ENCODE results near the gene CYP1B1. TPM values are rescaled to one million over a fixed set of nuclear protein-coding genes. Genes with fewer than 3 reads are reported as not detected.

CYP1B1 gene
- total and polyA plus RNA-seq, 2 of the 4 experiments (the other 2 are of a cell fraction), result 0.65 to 1.1 TPM

- BruUV-seq (replicated peaks), result no TSS peak
Measured at GRCh38 chr2:38121481-38121880, 45.5 kb upstream of the CYP1B1 start.

More at GRCh38 chr2:38121481-38121880, 45.5 kb upstream of the CYP1B1 start:
- Histone ChIP-seq H3K4ac (ENCODE audit: low read depth, low read length) (no peak overlapping the region), H3K9ac (ENCODE audit: low read depth, low read length) (no peak overlapping the region), H2BK20ac (ENCODE audit: low read depth, low read length) (no peak overlapping the region), H3K27me3 (ENCODE audit: control insufficient read depth, insufficient read depth, low read length) (peaks cover 15% of the 10 kb centered on the region; the same call in 1 of the 2 replicates), H3K9me1 (ENCODE audit: insufficient read depth, low read length) (no peaks in the 10 kb centered on the region), H2AFZ (replicated peaks; ENCODE audit: low read length, poor library complexity) (no peak overlapping the region), H4K91ac (ENCODE audit: insufficient read depth, low read depth, low read length) (no peak overlapping the region), H3K36me3 (ENCODE audit: control insufficient read depth, insufficient read depth, low read length) (no peaks in the 10 kb centered on the region), H3K18ac (ENCODE audit: low read depth, low read length) (no peak overlapping the region), H3K79me1 (ENCODE audit: low read depth in 1 of 2, low read length in 2 of 2) (no peaks in the 10 kb centered on the region), H3K4me3 (ENCODE audit: insufficient read depth, low read depth, low read length) (no peak overlapping the region), H2AK5ac (ENCODE audit: low read depth, low read length) (no peak overlapping the region), H3K23ac (ENCODE audit: low read depth, low read length) (no peak overlapping the region), H2AK9ac (replicated peaks; ENCODE audit: low read depth, low read length, poor library complexity) (no peak overlapping the region), H3K4me2 (ENCODE audit: low read depth, low read length) (no peak overlapping the region), H3K4me1 (ENCODE audit: control insufficient read depth, insufficient read depth, low read length) (no peaks in the 10 kb centered on the region), H4K8ac (ENCODE audit: low read depth in 2 of 2, low read length in 2 of 2) (no peak overlapping the region), H3K27ac (ENCODE audit: insufficient read depth, low read length) (no peak overlapping the region), H2BK120ac (ENCODE audit: low read depth, low read length) (no peak overlapping the region), H4K20me1 (ENCODE audit: insufficient read depth, low read length) (no peaks in the 10 kb centered on the region), H3K9me3 (ENCODE audit: control insufficient read depth, insufficient read depth, low read length) (peaks cover 2% of the 10 kb centered on the region; the same call in 1 of the 2 replicates), H2BK15ac (ENCODE audit: low read depth, low read length) (no peak overlapping the region), H3K14ac (replicated peaks; ENCODE audit: low read depth, low read length) (no peak overlapping the region), H2BK5ac (ENCODE audit: low read depth, low read length, poor library complexity, severe bottlenecking) (no peak overlapping the region), H3K56ac (ENCODE audit: extremely low read depth, insufficient read depth, low read length) (no peak overlapping the region), H4K5ac (ENCODE audit: low read depth, low read length) (no peak overlapping the region)
- intact Hi-C loops (cut with micrococcal nuclease) (no loop called here), dilution Hi-C loops (cut with HindIII; ENCODE audit: low sequenced_read_pairs, unreplicated experiment) (no loop called here), in situ Hi-C loops (cut with MboI; ENCODE audit: low sequenced_read_pairs) (no loop called here)
- no CpG with 5 or more reads among the region's 2 CpGs for WGBS, 2 experiments (ENCODE audit: extremely low coverage in 2 of 2, insufficient read length in 1 of 2)
- DNase-seq (no peak), ATAC-seq (ENCODE audit: low read depth) (no peak)
- TF ChIP-seq MAFK (IDR thresholded peaks at IDR 0.05; ENCODE audit: low read depth, low read length) (no peak), NFE2L2 (IDR thresholded peaks at IDR 0.05; ENCODE audit: low read depth, low read length) (no peak), MXI1 (IDR thresholded peaks at IDR 0.05; ENCODE audit: borderline replicate concordance, low read depth, low read length) (no peak), ELK1 (IDR thresholded peaks at IDR 0.05; ENCODE audit: borderline replicate concordance, low read depth, low read length) (no peak), POLR2A (IDR thresholded peaks at IDR 0.05; ENCODE audit: low read depth, low read length) (no peak), CTCF (conservative IDR thresholded peaks at IDR 0.05; ENCODE audit: low read depth, low read length) (no peak), BHLHE40 (IDR thresholded peaks at IDR 0.05; ENCODE audit: low read depth, low read length) (no peak), RAD21 (IDR thresholded peaks at IDR 0.05; ENCODE audit: low read length) (no peak), SMC3 (IDR thresholded peaks at IDR 0.05; ENCODE audit: low read depth, low read length) (no peak), FOS (IDR thresholded peaks at IDR 0.05; ENCODE audit: low read depth, low read length) (no peak), CHD1 (IDR thresholded peaks at IDR 0.05; ENCODE audit: low read depth, low read length) (no peak), CEBPB (IDR thresholded peaks at IDR 0.05; ENCODE audit: low read depth, low read length) (no peak)
- CTCF ChIA-PET, result interaction anchor here (0.7 to 1.2 kb wide), 2 partner anchors 142 to 388 kb away, joined by 3 to 5 read pairs; no protein-coding TSS in a partner anchor
- POLR2A ChIA-PET (ENCODE audit: unreplicated experiment), result no interaction called here

All from IMR-90 (cell line).